Keratinocyte (primary cell): ENCODE measurements around the gene TJP2.

Experiments
- EZH2 ChIP-seq: IDR thresholded peaks from one replicate; pipeline ENCODE4 v1.6.1; 2012; ENCODE audit warnings: inconsistent platforms, mild to moderate bottlenecking, low read length, moderate library complexity
- TF ChIP-seq, protein P1 (sequence below), 3 experiments: IDR thresholded peaks in 1 of 3; conservative IDR thresholded peaks in 1 of 3; optimal IDR thresholded peaks in 1 of 3; 2 replicates in 2 of 3; 3 replicates in 1 of 3; pipeline versions ENCODE3 to v1.5.1; 2011; ENCODE audit warnings: low read length in 3 of 3, mild to moderate bottlenecking in 3 of 3, moderate library complexity in 2 of 3, control low read depth in 1 of 3, inconsistent platforms in 1 of 3; ENCODE audit not compliant: insufficient read depth in 2 of 3; ENCODE audit errors: extremely low read depth in 1 of 3

DNA sequence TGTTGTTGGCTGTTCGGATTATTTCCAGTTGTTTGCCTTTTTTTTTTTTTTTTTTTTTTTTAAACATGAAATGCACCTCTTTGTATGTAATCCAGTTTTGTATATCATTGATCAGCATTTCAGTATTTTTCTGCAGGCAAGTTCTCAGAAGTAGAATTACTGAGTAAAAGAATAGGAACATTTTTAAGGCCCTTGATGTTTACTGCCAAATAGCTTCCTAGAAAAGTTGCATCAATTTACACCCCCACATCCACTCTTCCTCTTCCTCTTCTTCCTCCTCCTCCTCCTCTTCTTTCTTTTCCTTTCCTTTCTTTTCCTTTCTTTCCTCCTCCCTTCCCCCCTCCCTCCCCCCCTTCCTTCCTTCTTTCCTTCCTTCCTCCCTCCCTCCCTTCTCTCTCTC, 81.5 kb downstream of the TJP2 start:
- TF ChIP-seq, protein P1, sequence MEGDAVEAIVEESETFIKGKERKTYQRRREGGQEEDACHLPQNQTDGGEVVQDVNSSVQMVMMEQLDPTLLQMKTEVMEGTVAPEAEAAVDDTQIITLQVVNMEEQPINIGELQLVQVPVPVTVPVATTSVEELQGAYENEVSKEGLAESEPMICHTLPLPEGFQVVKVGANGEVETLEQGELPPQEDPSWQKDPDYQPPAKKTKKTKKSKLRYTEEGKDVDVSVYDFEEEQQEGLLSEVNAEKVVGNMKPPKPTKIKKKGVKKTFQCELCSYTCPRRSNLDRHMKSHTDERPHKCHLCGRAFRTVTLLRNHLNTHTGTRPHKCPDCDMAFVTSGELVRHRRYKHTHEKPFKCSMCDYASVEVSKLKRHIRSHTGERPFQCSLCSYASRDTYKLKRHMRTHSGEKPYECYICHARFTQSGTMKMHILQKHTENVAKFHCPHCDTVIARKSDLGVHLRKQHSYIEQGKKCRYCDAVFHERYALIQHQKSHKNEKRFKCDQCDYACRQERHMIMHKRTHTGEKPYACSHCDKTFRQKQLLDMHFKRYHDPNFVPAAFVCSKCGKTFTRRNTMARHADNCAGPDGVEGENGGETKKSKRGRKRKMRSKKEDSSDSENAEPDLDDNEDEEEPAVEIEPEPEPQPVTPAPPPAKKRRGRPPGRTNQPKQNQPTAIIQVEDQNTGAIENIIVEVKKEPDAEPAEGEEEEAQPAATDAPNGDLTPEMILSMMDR (optimal IDR thresholded peaks at IDR 0.05 in 1 of 3, IDR thresholded peaks at IDR 0.05 in 1 of 3, conservative IDR thresholded peaks at IDR 0.05 in 1 of 3; ENCODE audit: extremely low read depth in 1 of 3, insufficient read depth in 2 of 3, low read length in 3 of 3): no peak
- TF ChIP-seq EZH2: no peak
